Mesothelial cell of epicardium (in vitro differentiated cells): Measurements from ENCODE around the gene GRAMD1A. TPM values are rescaled to one million over a fixed set of nuclear protein-coding genes. Genes with fewer than 3 reads are reported as not detected.

Source experiments
- DNase-seq, 2 experiments: peaks; one replicate each; pipeline ENCODE4 v3.0.0; 2021; ENCODE audit warnings: low spot score in 2 of 2; ENCODE audit not compliant: unreplicated experiment in 2 of 2
- H3K27ac Mint-ChIP-seq: 2 replicates; pipeline ENCODE4 v1.8.0; 2021; ENCODE audit warnings: mixed read lengths
- H3K27me3 Mint-ChIP-seq: 2 replicates; pipeline ENCODE4 v1.8.0; 2021; ENCODE audit warnings: low read depth, mixed read lengths
- H3K36me3 Mint-ChIP-seq: 2 replicates; pipeline ENCODE4 v1.8.0; 2021; ENCODE audit warnings: mixed read lengths
- H3K4me1 Mint-ChIP-seq: 2 replicates; pipeline ENCODE4 v1.8.0; 2021; ENCODE audit warnings: mixed read lengths
- H3K4me3 Mint-ChIP-seq: 2 replicates; pipeline ENCODE4 v1.8.0; 2021; ENCODE audit warnings: mild to moderate bottlenecking, moderate library complexity, mixed read lengths
- H3K9me3 Mint-ChIP-seq: 2 replicates; pipeline ENCODE4 v1.8.0; 2021; ENCODE audit warnings: mixed read lengths
- CTCF ChIP-seq: fragments of 200-600 bp; sonication (generic); IDR thresholded peaks from one replicate; pipeline ENCODE4 v1.5.0; 2021; ENCODE audit warnings: antibody characterized with exemption; ENCODE audit not compliant: unreplicated experiment
- total RNA-seq: library from RNA; stranded (reverse); gene quantifications from 3 replicates; pipeline ENCODE4 v1.2.1, GENCODE V29; 2021

The GRAMD1A gene
- total RNA-seq, 1 donor from 2014 or later, result 129 TPM

GRCh38 chr19:35033067-35034004 is 33.2 kb downstream of the GRAMD1A start:
- Mint-ChIP-seq H3K4me1 (peaks cover 7% of the 10 kb centered on the region), H3K9me3 (no peaks in the 10 kb centered on the region), H3K27ac (no peak overlapping the region), H3K4me3 (no peak overlapping the region), H3K27me3 (peaks cover 44% of the 10 kb centered on the region), H3K36me3 (peaks cover 5% of the 10 kb centered on the region)
- no peak for DNase-seq
- TF ChIP-seq CTCF, result no peak

- DNase-seq, result no peak
- Mint-ChIP-seq H3K36me3 (peaks cover 3% of the 10 kb centered on the region), H3K27ac (no peak overlapping the region), H3K9me3 (no peaks in the 10 kb centered on the region), H3K4me3 (no peak overlapping the region), H3K4me1 (peaks cover 8% of the 10 kb centered on the region), H3K27me3 (peaks cover 42% of the 10 kb centered on the region)
- no peak for TF ChIP-seq CTCF
These were observed 33.9 kb downstream of the GRAMD1A start for GRCh38 chr19:35034005-35034502.

GRCh38 chr19:35034588-35035382 is 34.7 kb downstream of the GRAMD1A start:
- peaks cover 3% of the 10 kb centered on the region for H3K36me3 Mint-ChIP-seq
- peaks cover 12% of the 10 kb centered on the region for H3K4me1 Mint-ChIP-seq
- H3K27ac Mint-ChIP-seq, result no peak overlapping the region
- no peak for DNase-seq
- no peaks in the 10 kb centered on the region for H3K9me3 Mint-ChIP-seq
- no peak for TF ChIP-seq CTCF
- peaks cover 38% of the 10 kb centered on the region for H3K27me3 Mint-ChIP-seq
- H3K4me3 Mint-ChIP-seq, result no peak overlapping the region

- Mint-ChIP-seq H3K36me3 (peaks cover 3% of the 10 kb centered on the region), H3K9me3 (no peaks in the 10 kb centered on the region), H3K27ac (no peak overlapping the region), H3K27me3 (peaks cover 15% of the 10 kb centered on the region), H3K4me3 (no peak overlapping the region), H3K4me1 (peaks cover 27% of the 10 kb centered on the region)
- no peak for DNase-seq
- no peak for TF ChIP-seq CTCF
These were observed 37.8 kb downstream of the GRAMD1A start for GRCh38 chr19:35037716-35038622.
